Panc1 (cell line): ENCODE data around the gene PPP1R13L. TPM values are rescaled to one million over a fixed set of nuclear protein-coding genes. Genes with fewer than 3 reads are reported as not detected.

ENCODE experiments used
- ATAC-seq: fragments of 200-7000 bp; cut with Tn5 transposase; 2 replicates; pipeline ENCODE4 v1.9.1; 2020; ENCODE audit warnings: mild to moderate bottlenecking, moderate library complexity
- BruUV-seq: library from RNA; stranded (reverse); fragments of 400-500 nt; replicated peaks from 2 replicates; lab custom pipeline; 2021; lab: Mats Ljungman, UMichigan
- CTCF ChIA-PET: fragments of 300-600 bp; sonication (Branson Sonifier 250); formaldehyde crosslinking; loops from one replicate; lab custom pipeline; 2022; ENCODE audit warnings: antibody characterized with exemption; lab: Charles Lee
- POLR2A ChIA-PET: fragments of 300-600 bp; sonication (Branson Sonifier 250); formaldehyde crosslinking; loops from one replicate; lab custom pipeline; 2022; ENCODE audit warnings: antibody characterized with exemption; lab: Charles Lee
- DNase-seq: peaks from one replicate; pipeline ENCODE4 v3.0.0-alpha.2; 2010; ENCODE audit warnings: low read depth, low spot score
- H3K27ac ChIP-seq: 2 replicates; pipeline ENCODE4 v1.5.1; 2011; ENCODE audit warnings: mild to moderate bottlenecking, low read length, inconsistent platforms
- H3K27me3 ChIP-seq: fragments of 200-500 bp; sonication (Bioruptor generic); 2 replicates; pipeline ENCODE4 v1.6.0; 2014; ENCODE audit warnings: low read length, inconsistent platforms; ENCODE audit not compliant: control insufficient read depth, insufficient read depth
- H3K36me3 ChIP-seq: fragments of 200-500 bp; sonication (Bioruptor generic); 2 replicates; pipeline ENCODE4 v1.5.1; 2014; ENCODE audit warnings: inconsistent platforms, mild to moderate bottlenecking, low read length, moderate library complexity; ENCODE audit not compliant: control insufficient read depth, insufficient read depth
- H3K4me1 ChIP-seq: 2 replicates; pipeline ENCODE4 v1.5.1; 2011; ENCODE audit warnings: inconsistent platforms, mild to moderate bottlenecking, low read length, moderate library complexity; ENCODE audit not compliant: control insufficient read depth, insufficient read depth
- H3K4me3 ChIP-seq, 2 experiments: 2 replicates each; pipeline ENCODE4 v1.5.1; 2011 to 2012; ENCODE audit warnings: low read depth in 2 of 2, low read length in 2 of 2, mild to moderate bottlenecking in 2 of 2, inconsistent platforms in 1 of 2, moderate library complexity in 1 of 2
- H3K9me3 ChIP-seq: fragments of 200-500 bp; sonication (Bioruptor generic); 2 replicates; pipeline ENCODE4 v1.5.1; 2014; ENCODE audit warnings: low read depth, mild to moderate bottlenecking, inconsistent platforms, low read length, moderate library complexity; ENCODE audit not compliant: control insufficient read depth, insufficient read depth
- CTCF ChIP-seq: fragments of 450-650 bp; IDR thresholded peaks from 2 replicates; pipeline ENCODE4 v1.5.1; 2017; ENCODE audit warnings: mild to moderate bottlenecking
- POLR2AphosphoS5 ChIP-seq: IDR thresholded peaks from 2 replicates; pipeline ENCODE4 v1.6.1; 2012; ENCODE audit warnings: mild to moderate bottlenecking, low read depth, low read length, moderate library complexity
- SIN3A ChIP-seq: IDR thresholded peaks from 2 replicates; pipeline ENCODE4 v1.6.1; 2012; ENCODE audit warnings: low read depth, mild to moderate bottlenecking, low read length, moderate library complexity, borderline replicate concordance; ENCODE audit not compliant: insufficient read depth
- TCF7L2 ChIP-seq: IDR thresholded peaks from 2 replicates; pipeline ENCODE4 v1.6.1; 2011; ENCODE audit warnings: mild to moderate bottlenecking, low read depth, low read length, inconsistent platforms
- in situ Hi-C: cut with HindIII; loops from 2 replicates; pipeline ENCODE4 v1.10.0; 2016; ENCODE audit warnings: low sequenced_read_pairs, low pct_unique_long_range_greater_than_20kb
- intact Hi-C: fragments of 100-400 bp; cut with micrococcal nuclease; formaldehyde crosslinking; loops from one replicate; pipeline ENCODE4 v1.10.0; 2022; ENCODE audit not compliant: unreplicated experiment
- total RNA-seq: library from RNA; stranded (reverse); gene quantifications from one replicate; pipeline ENCODE4 v1.2.1, GENCODE V29; 2021; ENCODE audit not compliant: unreplicated experiment
- TF ChIP-seq, protein P1 (sequence below), 2 experiments: IDR thresholded peaks; 2 replicates each; pipeline ENCODE4 v1.6.1; 2011 to 2012; ENCODE audit warnings: low read depth in 2 of 2, control low read depth in 1 of 2, low read length in 1 of 2, mild to moderate bottlenecking in 1 of 2, moderate library complexity in 1 of 2; ENCODE audit not compliant: insufficient read depth in 1 of 2

Gene PPP1R13L
- total RNA-seq, 1 experiment from 2014 or later, result 39.1 TPM

GRCh38 chr19:45421947-45422498 is 17.2 kb upstream of the PPP1R13L start:
- in situ Hi-C loops, result no loop called here
- BruUV-seq, result no TSS peak
- POLR2A ChIA-PET, result no interaction called here
- ATAC-seq, result no peak
- no peak for DNase-seq
- Histone ChIP-seq H3K27ac (peak overlapping the region; percentile 93), H3K36me3 (peaks cover 5% of the 10 kb centered on the region), H3K27me3 (no peaks in the 10 kb centered on the region), H3K4me1 (peaks cover 19% of the 10 kb centered on the region), H3K4me3 (peak overlapping the region; percentile 61 to 84), H3K9me3 (no peaks in the 10 kb centered on the region)
- intact Hi-C loops, result no loop called here
- TF ChIP-seq TCF7L2 (no peak), SIN3A (no peak), CTCF (no peak), POLR2AphosphoS5 (no peak)
- TF ChIP-seq, protein P1, sequence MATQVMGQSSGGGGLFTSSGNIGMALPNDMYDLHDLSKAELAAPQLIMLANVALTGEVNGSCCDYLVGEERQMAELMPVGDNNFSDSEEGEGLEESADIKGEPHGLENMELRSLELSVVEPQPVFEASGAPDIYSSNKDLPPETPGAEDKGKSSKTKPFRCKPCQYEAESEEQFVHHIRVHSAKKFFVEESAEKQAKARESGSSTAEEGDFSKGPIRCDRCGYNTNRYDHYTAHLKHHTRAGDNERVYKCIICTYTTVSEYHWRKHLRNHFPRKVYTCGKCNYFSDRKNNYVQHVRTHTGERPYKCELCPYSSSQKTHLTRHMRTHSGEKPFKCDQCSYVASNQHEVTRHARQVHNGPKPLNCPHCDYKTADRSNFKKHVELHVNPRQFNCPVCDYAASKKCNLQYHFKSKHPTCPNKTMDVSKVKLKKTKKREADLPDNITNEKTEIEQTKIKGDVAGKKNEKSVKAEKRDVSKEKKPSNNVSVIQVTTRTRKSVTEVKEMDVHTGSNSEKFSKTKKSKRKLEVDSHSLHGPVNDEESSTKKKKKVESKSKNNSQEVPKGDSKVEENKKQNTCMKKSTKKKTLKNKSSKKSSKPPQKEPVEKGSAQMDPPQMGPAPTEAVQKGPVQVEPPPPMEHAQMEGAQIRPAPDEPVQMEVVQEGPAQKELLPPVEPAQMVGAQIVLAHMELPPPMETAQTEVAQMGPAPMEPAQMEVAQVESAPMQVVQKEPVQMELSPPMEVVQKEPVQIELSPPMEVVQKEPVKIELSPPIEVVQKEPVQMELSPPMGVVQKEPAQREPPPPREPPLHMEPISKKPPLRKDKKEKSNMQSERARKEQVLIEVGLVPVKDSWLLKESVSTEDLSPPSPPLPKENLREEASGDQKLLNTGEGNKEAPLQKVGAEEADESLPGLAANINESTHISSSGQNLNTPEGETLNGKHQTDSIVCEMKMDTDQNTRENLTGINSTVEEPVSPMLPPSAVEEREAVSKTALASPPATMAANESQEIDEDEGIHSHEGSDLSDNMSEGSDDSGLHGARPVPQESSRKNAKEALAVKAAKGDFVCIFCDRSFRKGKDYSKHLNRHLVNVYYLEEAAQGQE (IDR thresholded peaks at IDR 0.05; ENCODE audit: insufficient read depth in 1 of 2, low read depth in 2 of 2, low read length in 1 of 2), result no peak
- CTCF ChIA-PET, result no interaction called here

GRCh38 chr19:45420871-45421270 is 16.0 kb upstream of the PPP1R13L start:
- intact Hi-C loops (no loop called here), in situ Hi-C loops (no loop called here)
- ChIA-PET CTCF (no interaction called here), POLR2A (interaction anchor here (0.6 kb wide), 1 partner anchor 19 kb away, joined by 3 read pairs; no protein-coding TSS in a partner anchor)
- peaks cover 14% of the 10 kb centered on the region for H3K4me1 ChIP-seq
- no TSS peak for BruUV-seq
- H3K4me3 ChIP-seq, result no peak overlapping the region
- H3K36me3 ChIP-seq, result peaks cover 5% of the 10 kb centered on the region
- ATAC-seq, result no peak
- H3K27ac ChIP-seq, result no peak overlapping the region
- no peaks in the 10 kb centered on the region for H3K27me3 ChIP-seq
- DNase-seq, result no peak
- no peaks in the 10 kb centered on the region for H3K9me3 ChIP-seq
- no peak for TF ChIP-seq CTCF
- TF ChIP-seq, protein P1 (IDR thresholded peaks at IDR 0.05; ENCODE audit: insufficient read depth in 1 of 2, low read depth in 2 of 2, low read length in 1 of 2), result no peak
